Measurements from ENCODE around the gene INSRR.

The INSRR gene

GRCh38 chr1:156858959-156859522 is at the start of gene INSRR:
Gene INSRR (minus strand): TSS chr1:156859117. CDS start chr1:156858621, 496 bp downstream.
- no peak within 1 kb of the TSS; the same call in 1 of the 2 replicates for H3K27ac ChIP-seq
- no peak for TF ChIP-seq CTCF (conservative IDR thresholded peaks at IDR 0.05)

GRCh38 chr1:156908541-156908940 is 49.6 kb upstream of the INSRR start:
- no peak for TF ChIP-seq CTCF (conservative IDR thresholded peaks at IDR 0.05)
- no peak overlapping the region for H3K27ac ChIP-seq

- no peak for TF ChIP-seq CTCF (conservative IDR thresholded peaks at IDR 0.05)
- no peak overlapping the region for H3K27ac ChIP-seq
Observed at GRCh38 chr1:156906206-156906906, 47.4 kb upstream of the INSRR start.

- no peak for TF ChIP-seq CTCF (conservative IDR thresholded peaks at IDR 0.05)
- H3K27ac ChIP-seq = no peak overlapping the region
Observed at GRCh38 chr1:156905651-156906050, 46.7 kb upstream of the INSRR start.

- no peak for TF ChIP-seq CTCF (conservative IDR thresholded peaks at IDR 0.05)
- no peak overlapping the region for H3K27ac ChIP-seq
Observed at GRCh38 chr1:156905176-156905575, 46.3 kb upstream of the INSRR start.

GRCh38 chr1:156904187-156904959 is 45.5 kb upstream of the INSRR start:
- TF ChIP-seq CTCF (conservative IDR thresholded peaks at IDR 0.05) = no peak
- H3K27ac ChIP-seq = no peak overlapping the region

GRCh38 chr1:156903328-156904091 is 44.6 kb upstream of the INSRR start:
- no peak for TF ChIP-seq CTCF (conservative IDR thresholded peaks at IDR 0.05)
- no peak overlapping the region for H3K27ac ChIP-seq
